ENCODE results near the gene HAUS3. TPM values are rescaled to one million over a fixed set of nuclear protein-coding genes. Genes with fewer than 3 reads are reported as not detected.
A peak's percentile ranks its signal among the peaks of the same experiment; 100 is the strongest.

Gene HAUS3
- total RNA-seq, 4 donors from 2014 or later: 9.9 to 14.1 (median 11.3) TPM

GRCh38 chr4:2251795-2252529, 10.0 kb upstream of the HAUS3 start:
- no peak overlapping the region for H3K27ac ChIP-seq (replicated peaks in 1 of 4)
- peaks cover 25 to 38% (median 31%) of the 10 kb centered on the region in 4 donors for H3K4me1 ChIP-seq
- H3K9me3 ChIP-seq: no peaks in the 10 kb centered on the region
- no peak overlapping the region for H3K4me3 ChIP-seq
- intact Hi-C loops (cut with DNase I): no loop called here
- peaks cover 43 to 85% (median 81%) of the 10 kb centered on the region in 4 donors for H3K36me3 ChIP-seq
- no peaks in the 10 kb centered on the region for H3K27me3 ChIP-seq
- peak; percentile 34 for DNase-seq (ENCODE audit: extremely low spot score)
- 92% methylated on average over 10 of the region's 16 CpGs for WGBS
- TF ChIP-seq POLR2A (IDR thresholded peaks at IDR 0.05; ENCODE audit: low read depth) (no peak), CTCF (IDR thresholded peaks at IDR 0.05) (no peak), POLR2AphosphoS5 (IDR thresholded peaks at IDR 0.05) (no peak), EP300 (IDR thresholded peaks at IDR 0.05) (no peak)

GRCh38 chr4:2251073-2251794, 9.3 kb upstream of the HAUS3 start:
- WGBS: 94% methylated on average over 14 of the region's 25 CpGs
- H3K27me3 ChIP-seq: no peaks in the 10 kb centered on the region
- no peak overlapping the region for H3K27ac ChIP-seq (replicated peaks in 1 of 4)
- H3K36me3 ChIP-seq: peaks cover 43 to 89% (median 86%) of the 10 kb centered on the region in 4 donors
- peaks cover 17 to 31% (median 24%) of the 10 kb centered on the region in 4 donors for H3K4me1 ChIP-seq
- no peaks in the 10 kb centered on the region for H3K9me3 ChIP-seq
- intact Hi-C loops (cut with DNase I): no loop called here
- no peak for TF ChIP-seq POLR2AphosphoS5 (IDR thresholded peaks at IDR 0.05)
- no peak for TF ChIP-seq POLR2A (IDR thresholded peaks at IDR 0.05; ENCODE audit: low read depth)
- TF ChIP-seq CTCF (IDR thresholded peaks at IDR 0.05): no peak
- TF ChIP-seq EP300 (IDR thresholded peaks at IDR 0.05): no peak
- peak; percentile 82 for DNase-seq (ENCODE audit: extremely low spot score)
- H3K4me3 ChIP-seq: no peak overlapping the region

- no peak overlapping the region for H3K4me3 ChIP-seq
- peaks cover 43 to 89% (median 86%) of the 10 kb centered on the region in 4 donors for H3K36me3 ChIP-seq
- TF ChIP-seq POLR2A (IDR thresholded peaks at IDR 0.05; ENCODE audit: low read depth): no peak
- no peak for TF ChIP-seq CTCF (IDR thresholded peaks at IDR 0.05)
- no peak for TF ChIP-seq EP300 (IDR thresholded peaks at IDR 0.05)
- no peak for TF ChIP-seq POLR2AphosphoS5 (IDR thresholded peaks at IDR 0.05)
- H3K4me1 ChIP-seq: peaks cover 15 to 31% (median 20%) of the 10 kb centered on the region in 4 donors
- no peaks in the 10 kb centered on the region for H3K9me3 ChIP-seq
- no peak overlapping the region for H3K27ac ChIP-seq (replicated peaks in 1 of 4)
- WGBS: 94% methylated on average over 11 of the region's 30 CpGs
- no peaks in the 10 kb centered on the region for H3K27me3 ChIP-seq
- DNase-seq (ENCODE audit: extremely low spot score): peak; percentile 24
- intact Hi-C loops (cut with DNase I): no loop called here
Observed at GRCh38 chr4:2250357-2251072, 8.6 kb upstream of the HAUS3 start.

- DNase-seq (ENCODE audit: extremely low spot score): peak; percentile 89
- TF ChIP-seq POLR2AphosphoS5 (IDR thresholded peaks at IDR 0.05) (no peak), CTCF (IDR thresholded peaks at IDR 0.05) (no peak), EP300 (IDR thresholded peaks at IDR 0.05) (no peak), POLR2A (IDR thresholded peaks at IDR 0.05; ENCODE audit: low read depth) (no peak)
- no peaks in the 10 kb centered on the region for H3K9me3 ChIP-seq
- peaks cover 43 to 84% (median 81%) of the 10 kb centered on the region in 4 donors for H3K36me3 ChIP-seq
- no peak overlapping the region for H3K4me3 ChIP-seq
- H3K27ac ChIP-seq (replicated peaks in 1 of 4): no peak overlapping the region
- H3K27me3 ChIP-seq: no peaks in the 10 kb centered on the region
- H3K4me1 ChIP-seq: peaks cover 15 to 31% (median 20%) of the 10 kb centered on the region in 4 donors
- 82% methylated on average over 15 of the region's 26 CpGs for WGBS
- intact Hi-C loops (cut with DNase I): no loop called here
Observed at GRCh38 chr4:2249526-2250356, 7.8 kb upstream of the HAUS3 start.
